HCT116 (cell line): ENCODE measurements around the gene MICALL2. TPM values are rescaled to one million over a fixed set of nuclear protein-coding genes. Genes with fewer than 3 reads are reported as not detected.

ENCODE experiments used
- ATAC-seq: fragments of 200-7000 bp; cut with Tn5 transposase; 2 replicates; pipeline ENCODE4 v1.9.1; 2020; ENCODE audit warnings: mild to moderate bottlenecking, moderate library complexity
- BruUV-seq: library from RNA; stranded (reverse); fragments of 400-500 nt; replicated peaks from 2 replicates; lab custom pipeline; 2021; lab: Mats Ljungman, UMichigan
- CTCF ChIA-PET: fragments of 300-600 bp; sonication (Branson Sonifier 250); formaldehyde crosslinking; loops from one replicate; lab custom pipeline; 2021; ENCODE audit warnings: antibody characterized with exemption; lab: Charles Lee
- POLR2A ChIA-PET: fragments of 300-600, 350-600 bp; sonication (Branson Sonifier 250); formaldehyde crosslinking; loops from one replicate; lab custom pipeline; 2021; ENCODE audit warnings: antibody characterized with exemption; lab: Charles Lee
- RAD21 ChIA-PET, 2 experiments: fragments of 300-600 bp; sonication (Branson Sonifier 250); formaldehyde crosslinking; loops; one replicate each; lab custom pipeline; 2023; ENCODE audit warnings: low total read pairs in 2 of 2; ENCODE audit not compliant: uncharacterized antibody in 2 of 2, unreplicated experiment in 2 of 2, low non-redundant PET in 1 of 2; lab: Charles Lee
- DNase-seq: peaks from one replicate; pipeline ENCODE4 v3.0.0-alpha.2; 2010; ENCODE audit warnings: low read depth, low spot score
- H2AFZ ChIP-seq: fragments of 200-600 bp; shearing (Covaris generic), sonication (generic); 2 replicates; pipeline ENCODE4 v1.6.1; 2017; ENCODE audit warnings: low read depth, mixed run types, mixed read lengths, antibody characterized with exemption, low read length; ENCODE audit not compliant: poor library complexity, severe bottlenecking
- H3K27ac ChIP-seq: 2 replicates; pipeline ENCODE4 v1.5.1; 2012; ENCODE audit warnings: low read depth, low read length
- H3K27me3 ChIP-seq: fragments of 200-600 bp; sonication (generic); 2 replicates; pipeline ENCODE4 v1.6.1; 2016; ENCODE audit warnings: mixed run types, low read length, mixed read lengths; ENCODE audit not compliant: insufficient read depth
- H3K36me3 ChIP-seq, 2 experiments: fragments of 200-500 bp in 1 of 2; fragments of 200-600 bp in 1 of 2; sonication (Bioruptor generic) in 1 of 2; sonication (generic) in 1 of 2; 2 replicates each; pipeline versions ENCODE4 v1.5.1 to v1.6.1; 2014 to 2016; ENCODE audit warnings: low read length in 2 of 2, inconsistent platforms in 1 of 2, mixed read lengths in 1 of 2, mixed run types in 1 of 2; ENCODE audit not compliant: insufficient read depth in 2 of 2, control insufficient read depth in 1 of 2
- H3K4me1 ChIP-seq, 2 experiments: fragments of 200-600 bp in 1 of 2; sonication (generic) in 1 of 2; 2 replicates each; pipeline versions ENCODE4 v1.5.1 to v1.6.1; 2012 to 2017; ENCODE audit warnings: low read length in 2 of 2, inconsistent platforms in 1 of 2, mild to moderate bottlenecking in 1 of 2, mixed read lengths in 1 of 2, mixed run types in 1 of 2, moderate library complexity in 1 of 2; ENCODE audit not compliant: insufficient read depth in 2 of 2, control insufficient read depth in 1 of 2
- H3K4me2 ChIP-seq: fragments of 200-600 bp; sonication (generic); 2 replicates; pipeline ENCODE4 v1.6.1; 2017; ENCODE audit warnings: mixed run types, low read length, mixed read lengths
- H3K4me3 ChIP-seq, 2 experiments: fragments of 200-600 bp in 1 of 2; sonication (generic) in 1 of 2; replicated peaks in 1 of 2; 2 replicates each; pipeline ENCODE4 v1.5.1; 2011 to 2016; ENCODE audit warnings: low read length in 2 of 2, control low read depth in 1 of 2, low read depth in 1 of 2, mild to moderate bottlenecking in 1 of 2, mixed read lengths in 1 of 2, mixed run types in 1 of 2
- H3K79me2 ChIP-seq: fragments of 200-600 bp; sonication (generic); 2 replicates; pipeline ENCODE4 v1.6.1; 2017; ENCODE audit warnings: mild to moderate bottlenecking, mixed run types, low read length, moderate library complexity, mixed read lengths; ENCODE audit not compliant: insufficient read depth
- H3K9ac ChIP-seq: fragments of 200-600 bp; sonication (generic); 2 replicates; pipeline ENCODE4 v1.6.1; 2016; ENCODE audit warnings: low read length, mixed read lengths
- H3K9me2 ChIP-seq: fragments of 200-600 bp; sonication (generic), shearing (Covaris generic); 2 replicates; pipeline ENCODE4 v1.6.1; 2017; ENCODE audit warnings: mixed run types, mild to moderate bottlenecking, moderate library complexity; ENCODE audit not compliant: insufficient read depth
- H3K9me3 ChIP-seq, 2 experiments: fragments of 200-500 bp in 1 of 2; fragments of 200-600 bp in 1 of 2; sonication (Bioruptor generic) in 1 of 2; sonication (generic) in 1 of 2; 2 replicates each; pipeline ENCODE4 v1.6.1; 2014 to 2017; ENCODE audit warnings: low read length in 2 of 2, mixed read lengths in 2 of 2, inconsistent platforms in 1 of 2, low read depth in 1 of 2, mild to moderate bottlenecking in 1 of 2, mixed run types in 1 of 2, moderate library complexity in 1 of 2; ENCODE audit not compliant: control insufficient read depth in 1 of 2, insufficient read depth in 1 of 2
- H4K20me1 ChIP-seq: fragments of 200-600 bp; sonication (generic), shearing (Covaris generic); 2 replicates; pipeline ENCODE4 v1.6.1; 2017; ENCODE audit warnings: mixed run types, mild to moderate bottlenecking, moderate library complexity; ENCODE audit not compliant: insufficient read depth
- CEBPB ChIP-seq: IDR thresholded peaks from 2 replicates; pipeline ENCODE4 v1.6.1; 2012; ENCODE audit warnings: low read depth
- EGR1 ChIP-seq: IDR thresholded peaks from 2 replicates; pipeline ENCODE4 v1.6.1; 2012; ENCODE audit warnings: low read depth
- ELF1 ChIP-seq: IDR thresholded peaks from 2 replicates; pipeline ENCODE4 v1.6.1; 2012; ENCODE audit warnings: low read depth, borderline replicate concordance
- EZH2phosphoT487 ChIP-seq: fragments of 200-600 bp; IDR thresholded peaks from 2 replicates; pipeline ENCODE4 v1.6.1; 2018; ENCODE audit warnings: antibody characterized with exemption, borderline replicate concordance
- FOSL1 ChIP-seq: IDR thresholded peaks from 2 replicates; pipeline ENCODE4 v1.6.1; 2012; ENCODE audit warnings: low read depth
- JUND ChIP-seq: IDR thresholded peaks from 2 replicates; pipeline ENCODE4 v1.6.1; 2012
- POLR2A ChIP-seq: IDR thresholded peaks from 2 replicates; pipeline ENCODE4 v1.7.0; 2011; ENCODE audit warnings: borderline replicate concordance; ENCODE audit not compliant: insufficient read depth, insufficient read length; ENCODE audit errors: extremely low read depth
- RAD21 ChIP-seq: IDR thresholded peaks from 2 replicates; pipeline ENCODE4 v1.6.1; 2012; ENCODE audit warnings: low read depth, mild to moderate bottlenecking
- SIN3A ChIP-seq: IDR thresholded peaks from 2 replicates; pipeline ENCODE4 v1.6.1; 2012; ENCODE audit warnings: low read depth
- SP1 ChIP-seq: IDR thresholded peaks from 2 replicates; pipeline ENCODE4 v1.6.1; 2012; ENCODE audit warnings: low read depth
- SRF ChIP-seq: IDR thresholded peaks from 2 replicates; pipeline ENCODE4 v1.6.1; 2012; ENCODE audit warnings: low read depth
- TCF7L2 ChIP-seq: IDR thresholded peaks from 2 replicates; pipeline ENCODE4 v1.7.0; 2011; ENCODE audit warnings: borderline replicate concordance, inconsistent platforms; ENCODE audit not compliant: insufficient read depth, insufficient read length; ENCODE audit errors: extremely low read depth
- ZFX ChIP-seq: fragments of 450-650 bp; IDR thresholded peaks from 2 replicates; pipeline ENCODE4 v1.6.1; 2017
- ZNF274 ChIP-seq: fragments of 200-500 bp; sonication (Bioruptor generic); IDR thresholded peaks from 2 replicates; pipeline ENCODE4 v1.6.1; 2014; ENCODE audit warnings: mild to moderate bottlenecking, low read depth, low read length, inconsistent platforms
- intact Hi-C: fragments of 100-400 bp; cut with micrococcal nuclease; formaldehyde crosslinking; loops from 2 replicates; pipeline ENCODE4 v1.10.0; 2022
- total RNA-seq: library from RNA; stranded (reverse); gene quantifications from one replicate; pipeline ENCODE4 v1.2.1, GENCODE V29; 2021; ENCODE audit not compliant: unreplicated experiment
- TF ChIP-seq, protein P1 (sequence below): IDR thresholded peaks from 2 replicates; pipeline ENCODE4 v1.6.1; 2011; ENCODE audit warnings: mild to moderate bottlenecking, low read length, moderate library complexity; ENCODE audit not compliant: insufficient replicate concordance; ENCODE audit errors: extremely low read depth
- TF ChIP-seq, protein P2 (sequence below): IDR thresholded peaks from 2 replicates; pipeline ENCODE4 v1.6.1; 2012
- TF ChIP-seq, protein P3 (sequence below), 3 experiments: fragments of 200-600 bp in 1 of 3; sonication (generic) in 1 of 3; IDR thresholded peaks in 2 of 3; conservative IDR thresholded peaks in 1 of 3; 2 replicates each; pipeline ENCODE4 v1.5.1; 2012 to 2017; ENCODE audit warnings: low read depth in 2 of 3, low read length in 2 of 3, antibody characterized with exemption in 1 of 3, borderline replicate concordance in 1 of 3, control low read depth in 1 of 3, mild to moderate bottlenecking in 1 of 3, mixed read lengths in 1 of 3, mixed run types in 1 of 3, moderate library complexity in 1 of 3; ENCODE audit not compliant: insufficient read depth in 1 of 3
- TF ChIP-seq, protein P4 (sequence below): IDR thresholded peaks from 2 replicates; pipeline ENCODE4 v1.6.1; 2012
- TF ChIP-seq, protein P5 (sequence below): IDR thresholded peaks from 2 replicates; pipeline ENCODE4 v1.6.1; 2012; ENCODE audit warnings: low read depth

MICALL2 gene
- total RNA-seq, 1 experiment from 2014 or later = 60.7 TPM

DNA sequence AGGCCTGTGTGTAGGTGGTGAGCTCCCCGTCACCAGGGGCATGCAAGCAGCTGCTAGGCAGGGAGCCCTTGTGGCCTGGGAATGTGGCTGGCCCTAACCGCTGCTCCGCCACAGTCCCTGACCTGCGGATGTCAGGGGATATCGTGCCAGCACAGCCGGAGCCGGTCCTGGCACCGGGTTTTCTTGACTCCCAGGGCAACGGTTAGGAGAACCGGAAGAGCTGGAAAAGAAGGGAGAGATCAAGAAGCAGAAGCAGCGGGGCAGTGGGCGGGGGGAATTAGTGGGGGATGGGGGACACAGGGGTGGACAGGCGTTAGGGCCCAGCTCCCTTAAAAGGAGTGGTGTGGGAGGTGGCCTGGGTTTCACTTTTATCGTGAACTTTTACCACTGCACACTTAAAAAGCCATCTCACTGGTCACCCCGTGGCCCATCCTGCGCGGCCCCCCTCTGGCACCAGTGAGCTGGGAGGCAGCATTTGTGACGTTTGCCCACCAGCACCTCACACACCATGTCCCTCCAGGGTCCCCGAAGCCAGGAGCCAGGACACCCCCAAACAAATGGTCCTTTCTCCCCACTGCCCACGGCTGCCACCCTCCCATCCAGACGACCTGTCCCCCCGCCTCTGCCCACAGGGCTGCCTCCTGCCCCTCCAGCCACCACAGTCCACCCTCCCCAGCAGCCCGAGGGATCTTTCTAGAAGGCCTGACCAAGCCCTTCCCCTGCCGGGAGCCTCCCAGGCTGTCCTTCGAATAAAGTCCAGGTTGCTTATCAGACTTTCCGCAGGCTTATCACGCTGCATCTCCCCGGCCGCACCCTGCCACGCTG is 1.8 kb upstream of the MICALL2 start:
- ChIA-PET CTCF (interaction anchor here (0.6 to 3.3 kb wide), 2 partner anchors 13 kb away, joined by 3 to 14 read pairs; no protein-coding TSS in a partner anchor), POLR2A (interaction anchor here (0.6 to 1.0 kb wide), 2 partner anchors 9 to 268 kb away, joined by 3 read pairs; no protein-coding TSS in a partner anchor), RAD21 (interaction anchor here in 1 of 2 experiments (0.7 kb wide), 1 partner anchor 13 kb away, joined by 3 read pairs; no protein-coding TSS in a partner anchor)
- no peaks in the 10 kb centered on the region for H3K27me3 ChIP-seq
- peak overlapping the region; percentile 53 for H3K9ac ChIP-seq
- no peaks in the 10 kb centered on the region for H3K9me3 ChIP-seq
- ATAC-seq = no peak
- no peaks in the 10 kb centered on the region for H3K36me3 ChIP-seq
- BruUV-seq = no TSS peak
- intact Hi-C loops = no loop called here
- H3K79me2 ChIP-seq = peaks cover 30% of the 10 kb centered on the region
- no peak overlapping the region for H3K4me3 ChIP-seq
- no peak for DNase-seq
- H3K4me2 ChIP-seq = peak overlapping the region; percentile 88
- H3K4me1 ChIP-seq = peaks cover 60 to 72% of the 10 kb centered on the region in 2 experiments
- no peak overlapping the region for H2AFZ ChIP-seq
- no peaks in the 10 kb centered on the region for H3K9me2 ChIP-seq
- H3K27ac ChIP-seq = peak overlapping the region; percentile 83
- H4K20me1 ChIP-seq = no peaks in the 10 kb centered on the region
- TF ChIP-seq FOSL1 (no peak), SP1 (no peak), ELF1 (no peak), JUND (no peak), CEBPB (no peak), RAD21 (no peak), ZFX (no peak), SIN3A (no peak), POLR2A (no peak), TCF7L2 (no peak), EZH2phosphoT487 (no peak), ZNF274 (no peak), SRF (no peak), EGR1 (no peak)
- TF ChIP-seq, protein P1, sequence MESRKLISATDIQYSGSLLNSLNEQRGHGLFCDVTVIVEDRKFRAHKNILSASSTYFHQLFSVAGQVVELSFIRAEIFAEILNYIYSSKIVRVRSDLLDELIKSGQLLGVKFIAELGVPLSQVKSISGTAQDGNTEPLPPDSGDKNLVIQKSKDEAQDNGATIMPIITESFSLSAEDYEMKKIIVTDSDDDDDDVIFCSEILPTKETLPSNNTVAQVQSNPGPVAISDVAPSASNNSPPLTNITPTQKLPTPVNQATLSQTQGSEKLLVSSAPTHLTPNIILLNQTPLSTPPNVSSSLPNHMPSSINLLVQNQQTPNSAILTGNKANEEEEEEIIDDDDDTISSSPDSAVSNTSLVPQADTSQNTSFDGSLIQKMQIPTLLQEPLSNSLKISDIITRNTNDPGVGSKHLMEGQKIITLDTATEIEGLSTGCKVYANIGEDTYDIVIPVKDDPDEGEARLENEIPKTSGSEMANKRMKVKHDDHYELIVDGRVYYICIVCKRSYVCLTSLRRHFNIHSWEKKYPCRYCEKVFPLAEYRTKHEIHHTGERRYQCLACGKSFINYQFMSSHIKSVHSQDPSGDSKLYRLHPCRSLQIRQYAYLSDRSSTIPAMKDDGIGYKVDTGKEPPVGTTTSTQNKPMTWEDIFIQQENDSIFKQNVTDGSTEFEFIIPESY = no peak
- TF ChIP-seq, protein P2, sequence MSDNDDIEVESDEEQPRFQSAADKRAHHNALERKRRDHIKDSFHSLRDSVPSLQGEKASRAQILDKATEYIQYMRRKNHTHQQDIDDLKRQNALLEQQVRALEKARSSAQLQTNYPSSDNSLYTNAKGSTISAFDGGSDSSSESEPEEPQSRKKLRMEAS = no peak
- TF ChIP-seq, protein P3, sequence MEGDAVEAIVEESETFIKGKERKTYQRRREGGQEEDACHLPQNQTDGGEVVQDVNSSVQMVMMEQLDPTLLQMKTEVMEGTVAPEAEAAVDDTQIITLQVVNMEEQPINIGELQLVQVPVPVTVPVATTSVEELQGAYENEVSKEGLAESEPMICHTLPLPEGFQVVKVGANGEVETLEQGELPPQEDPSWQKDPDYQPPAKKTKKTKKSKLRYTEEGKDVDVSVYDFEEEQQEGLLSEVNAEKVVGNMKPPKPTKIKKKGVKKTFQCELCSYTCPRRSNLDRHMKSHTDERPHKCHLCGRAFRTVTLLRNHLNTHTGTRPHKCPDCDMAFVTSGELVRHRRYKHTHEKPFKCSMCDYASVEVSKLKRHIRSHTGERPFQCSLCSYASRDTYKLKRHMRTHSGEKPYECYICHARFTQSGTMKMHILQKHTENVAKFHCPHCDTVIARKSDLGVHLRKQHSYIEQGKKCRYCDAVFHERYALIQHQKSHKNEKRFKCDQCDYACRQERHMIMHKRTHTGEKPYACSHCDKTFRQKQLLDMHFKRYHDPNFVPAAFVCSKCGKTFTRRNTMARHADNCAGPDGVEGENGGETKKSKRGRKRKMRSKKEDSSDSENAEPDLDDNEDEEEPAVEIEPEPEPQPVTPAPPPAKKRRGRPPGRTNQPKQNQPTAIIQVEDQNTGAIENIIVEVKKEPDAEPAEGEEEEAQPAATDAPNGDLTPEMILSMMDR (IDR thresholded peaks at IDR 0.05 in 2 of 3, conservative IDR thresholded peaks at IDR 0.05 in 1 of 3; ENCODE audit: borderline replicate concordance in 1 of 3, insufficient read depth in 1 of 3, low read depth in 2 of 3, low read length in 2 of 3) = no peak
- TF ChIP-seq, protein P4, sequence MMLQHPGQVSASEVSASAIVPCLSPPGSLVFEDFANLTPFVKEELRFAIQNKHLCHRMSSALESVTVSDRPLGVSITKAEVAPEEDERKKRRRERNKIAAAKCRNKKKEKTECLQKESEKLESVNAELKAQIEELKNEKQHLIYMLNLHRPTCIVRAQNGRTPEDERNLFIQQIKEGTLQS = no peak
- TF ChIP-seq, protein P5, sequence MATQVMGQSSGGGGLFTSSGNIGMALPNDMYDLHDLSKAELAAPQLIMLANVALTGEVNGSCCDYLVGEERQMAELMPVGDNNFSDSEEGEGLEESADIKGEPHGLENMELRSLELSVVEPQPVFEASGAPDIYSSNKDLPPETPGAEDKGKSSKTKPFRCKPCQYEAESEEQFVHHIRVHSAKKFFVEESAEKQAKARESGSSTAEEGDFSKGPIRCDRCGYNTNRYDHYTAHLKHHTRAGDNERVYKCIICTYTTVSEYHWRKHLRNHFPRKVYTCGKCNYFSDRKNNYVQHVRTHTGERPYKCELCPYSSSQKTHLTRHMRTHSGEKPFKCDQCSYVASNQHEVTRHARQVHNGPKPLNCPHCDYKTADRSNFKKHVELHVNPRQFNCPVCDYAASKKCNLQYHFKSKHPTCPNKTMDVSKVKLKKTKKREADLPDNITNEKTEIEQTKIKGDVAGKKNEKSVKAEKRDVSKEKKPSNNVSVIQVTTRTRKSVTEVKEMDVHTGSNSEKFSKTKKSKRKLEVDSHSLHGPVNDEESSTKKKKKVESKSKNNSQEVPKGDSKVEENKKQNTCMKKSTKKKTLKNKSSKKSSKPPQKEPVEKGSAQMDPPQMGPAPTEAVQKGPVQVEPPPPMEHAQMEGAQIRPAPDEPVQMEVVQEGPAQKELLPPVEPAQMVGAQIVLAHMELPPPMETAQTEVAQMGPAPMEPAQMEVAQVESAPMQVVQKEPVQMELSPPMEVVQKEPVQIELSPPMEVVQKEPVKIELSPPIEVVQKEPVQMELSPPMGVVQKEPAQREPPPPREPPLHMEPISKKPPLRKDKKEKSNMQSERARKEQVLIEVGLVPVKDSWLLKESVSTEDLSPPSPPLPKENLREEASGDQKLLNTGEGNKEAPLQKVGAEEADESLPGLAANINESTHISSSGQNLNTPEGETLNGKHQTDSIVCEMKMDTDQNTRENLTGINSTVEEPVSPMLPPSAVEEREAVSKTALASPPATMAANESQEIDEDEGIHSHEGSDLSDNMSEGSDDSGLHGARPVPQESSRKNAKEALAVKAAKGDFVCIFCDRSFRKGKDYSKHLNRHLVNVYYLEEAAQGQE = no peak
